ENCODE measurements around the gene HEATR1.

DNA sequence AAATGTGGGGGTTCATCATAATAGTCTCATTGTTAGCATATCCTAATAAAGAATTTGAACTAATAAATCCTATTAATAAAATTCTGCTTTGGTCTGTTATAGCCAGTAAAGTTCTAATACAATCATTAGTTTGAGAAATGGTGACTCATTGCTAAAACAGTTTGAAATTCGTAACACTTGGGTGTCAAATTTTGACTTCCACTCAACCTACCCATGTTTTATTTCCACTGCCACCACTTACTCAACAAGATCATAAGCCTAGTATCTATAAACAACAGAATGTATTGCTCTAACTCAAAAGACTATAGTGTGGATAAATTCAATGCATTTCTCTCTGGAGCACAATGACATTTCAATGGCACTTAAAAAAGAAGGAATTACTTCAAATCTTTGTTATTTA, 51.4 kb downstream of the HEATR1 start:
- TF ChIP-seq, protein P1, sequence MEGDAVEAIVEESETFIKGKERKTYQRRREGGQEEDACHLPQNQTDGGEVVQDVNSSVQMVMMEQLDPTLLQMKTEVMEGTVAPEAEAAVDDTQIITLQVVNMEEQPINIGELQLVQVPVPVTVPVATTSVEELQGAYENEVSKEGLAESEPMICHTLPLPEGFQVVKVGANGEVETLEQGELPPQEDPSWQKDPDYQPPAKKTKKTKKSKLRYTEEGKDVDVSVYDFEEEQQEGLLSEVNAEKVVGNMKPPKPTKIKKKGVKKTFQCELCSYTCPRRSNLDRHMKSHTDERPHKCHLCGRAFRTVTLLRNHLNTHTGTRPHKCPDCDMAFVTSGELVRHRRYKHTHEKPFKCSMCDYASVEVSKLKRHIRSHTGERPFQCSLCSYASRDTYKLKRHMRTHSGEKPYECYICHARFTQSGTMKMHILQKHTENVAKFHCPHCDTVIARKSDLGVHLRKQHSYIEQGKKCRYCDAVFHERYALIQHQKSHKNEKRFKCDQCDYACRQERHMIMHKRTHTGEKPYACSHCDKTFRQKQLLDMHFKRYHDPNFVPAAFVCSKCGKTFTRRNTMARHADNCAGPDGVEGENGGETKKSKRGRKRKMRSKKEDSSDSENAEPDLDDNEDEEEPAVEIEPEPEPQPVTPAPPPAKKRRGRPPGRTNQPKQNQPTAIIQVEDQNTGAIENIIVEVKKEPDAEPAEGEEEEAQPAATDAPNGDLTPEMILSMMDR (IDR thresholded peaks at IDR 0.05): no peak
- TF ChIP-seq EZH2 (IDR thresholded peaks at IDR 0.05; ENCODE audit: borderline replicate concordance, insufficient read depth, low read depth, low read length, poor library complexity, severe bottlenecking): no peak

Measured in B cell (primary cell).